Measurements from ENCODE around the gene SNX4.

DNA sequence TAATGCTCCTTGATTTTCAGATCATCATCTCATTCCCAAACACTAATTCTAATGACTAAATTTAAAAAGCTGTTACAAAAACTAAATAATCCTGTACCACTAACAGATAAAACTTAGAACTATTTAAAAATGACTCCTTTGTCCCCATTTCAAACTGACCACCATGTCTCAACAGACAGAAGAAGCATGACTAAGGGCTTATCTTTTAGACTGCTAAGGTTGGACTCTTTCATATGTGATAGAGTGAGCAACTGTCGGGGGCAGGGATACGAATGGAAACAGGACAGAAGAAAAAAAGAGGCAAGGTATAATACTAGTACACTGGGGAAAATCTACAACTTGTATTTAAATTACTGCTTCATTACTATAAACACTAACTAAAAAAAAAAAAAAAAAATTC is 23.3 kb downstream of the SNX4 start:
- TF ChIP-seq, protein P1, sequence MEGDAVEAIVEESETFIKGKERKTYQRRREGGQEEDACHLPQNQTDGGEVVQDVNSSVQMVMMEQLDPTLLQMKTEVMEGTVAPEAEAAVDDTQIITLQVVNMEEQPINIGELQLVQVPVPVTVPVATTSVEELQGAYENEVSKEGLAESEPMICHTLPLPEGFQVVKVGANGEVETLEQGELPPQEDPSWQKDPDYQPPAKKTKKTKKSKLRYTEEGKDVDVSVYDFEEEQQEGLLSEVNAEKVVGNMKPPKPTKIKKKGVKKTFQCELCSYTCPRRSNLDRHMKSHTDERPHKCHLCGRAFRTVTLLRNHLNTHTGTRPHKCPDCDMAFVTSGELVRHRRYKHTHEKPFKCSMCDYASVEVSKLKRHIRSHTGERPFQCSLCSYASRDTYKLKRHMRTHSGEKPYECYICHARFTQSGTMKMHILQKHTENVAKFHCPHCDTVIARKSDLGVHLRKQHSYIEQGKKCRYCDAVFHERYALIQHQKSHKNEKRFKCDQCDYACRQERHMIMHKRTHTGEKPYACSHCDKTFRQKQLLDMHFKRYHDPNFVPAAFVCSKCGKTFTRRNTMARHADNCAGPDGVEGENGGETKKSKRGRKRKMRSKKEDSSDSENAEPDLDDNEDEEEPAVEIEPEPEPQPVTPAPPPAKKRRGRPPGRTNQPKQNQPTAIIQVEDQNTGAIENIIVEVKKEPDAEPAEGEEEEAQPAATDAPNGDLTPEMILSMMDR (IDR thresholded peaks at IDR 0.05; ENCODE audit: control extremely low read depth in 1 of 3, insufficient read depth in 1 of 3, low read depth in 1 of 3, low read length in 3 of 3): no peak
- TF ChIP-seq EZH2 (IDR thresholded peaks at IDR 0.05; ENCODE audit: low read depth, low read length, severe bottlenecking): no peak
- TF ChIP-seq EP300 (IDR thresholded peaks at IDR 0.05; ENCODE audit: borderline replicate concordance in 1 of 2, low read depth in 2 of 2, low read length in 2 of 2): no peak
- TF ChIP-seq SP1 (IDR thresholded peaks at IDR 0.05; ENCODE audit: low read depth, low read length): no peak
- no peak for TF ChIP-seq RFX5 (IDR thresholded peaks at IDR 0.05; ENCODE audit: borderline replicate concordance, low read depth, low read length)
- TF ChIP-seq SRF (IDR thresholded peaks at IDR 0.05; ENCODE audit: low read depth, low read length): no peak
- no peak for TF ChIP-seq RNF2 (IDR thresholded peaks at IDR 0.05; ENCODE audit: borderline replicate concordance, low read depth, low read length, missing control alignments, poor library complexity, severe bottlenecking)
- no peak for TF ChIP-seq CEBPB (IDR thresholded peaks at IDR 0.05; ENCODE audit: low read depth, low read length)
- TF ChIP-seq, protein P2, sequence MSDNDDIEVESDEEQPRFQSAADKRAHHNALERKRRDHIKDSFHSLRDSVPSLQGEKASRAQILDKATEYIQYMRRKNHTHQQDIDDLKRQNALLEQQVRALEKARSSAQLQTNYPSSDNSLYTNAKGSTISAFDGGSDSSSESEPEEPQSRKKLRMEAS (IDR thresholded peaks at IDR 0.05): no peak
- TF ChIP-seq ZNF274 (IDR thresholded peaks at IDR 0.05; ENCODE audit: borderline replicate concordance, extremely low read depth, low read length): no peak
- no peak for TF ChIP-seq BRCA1 (IDR thresholded peaks at IDR 0.05; ENCODE audit: low read depth, low read length)
